Stimulated activated CD8-positive, alpha-beta memory T cell treated with anti-CD3 and anti-CD28 coated beads, Interleukin-15, amount 100 ng/mL, for 24 hours (primary cell): ENCODE results near the gene AMMECR1.
"Not testable (repeated sequence)": the region's sequence is repeated elsewhere in the genome, so short reads cannot be mapped to it uniquely, and the experiment has no call there.

Source experiments
- DNase-seq: peaks from one replicate; pipeline ENCODE4 v3.0.0-alpha.2; 2020; ENCODE audit warnings: low read depth

The AMMECR1 gene

DNA sequence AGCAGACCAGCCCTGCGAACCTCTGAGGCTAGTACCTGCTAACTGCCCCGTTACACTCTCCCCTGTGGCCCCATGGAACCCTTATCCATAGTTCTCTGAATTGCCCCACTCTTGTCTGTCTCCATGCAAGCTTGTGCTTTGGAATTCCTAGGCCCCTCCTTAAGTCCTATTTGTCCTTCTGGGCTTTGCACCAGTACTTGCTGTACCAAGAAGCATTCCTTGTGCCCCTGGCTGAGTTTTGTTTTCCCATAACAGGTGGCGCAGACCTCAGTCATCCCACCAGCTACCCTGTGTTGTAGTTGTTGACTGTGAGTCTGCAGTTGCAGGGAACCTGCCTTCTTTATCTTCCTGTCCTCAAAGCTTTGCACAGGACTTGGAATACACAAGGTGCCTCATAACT is 147.9 kb downstream of the AMMECR1 start:
- no peak for DNase-seq

DNA sequence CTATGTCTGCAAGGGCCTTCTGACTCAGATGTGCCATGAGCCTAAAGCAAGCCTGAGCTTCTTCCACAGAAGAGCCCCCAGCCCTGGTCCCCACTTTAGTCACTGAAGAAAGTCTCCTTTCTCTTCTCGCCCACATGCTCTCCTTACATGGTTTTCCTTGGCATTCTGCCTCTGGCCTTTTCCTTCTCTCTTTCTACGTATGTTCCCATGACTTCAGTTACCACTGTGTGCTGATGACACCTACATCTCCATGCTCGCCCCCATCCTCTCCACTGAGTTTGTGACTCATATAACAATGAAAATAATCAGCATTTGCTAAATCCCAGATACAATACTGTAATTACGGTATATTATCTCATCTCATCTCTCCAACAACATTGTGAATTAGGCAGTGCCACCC is 149.3 kb downstream of the AMMECR1 start:
- no peak for DNase-seq

DNA sequence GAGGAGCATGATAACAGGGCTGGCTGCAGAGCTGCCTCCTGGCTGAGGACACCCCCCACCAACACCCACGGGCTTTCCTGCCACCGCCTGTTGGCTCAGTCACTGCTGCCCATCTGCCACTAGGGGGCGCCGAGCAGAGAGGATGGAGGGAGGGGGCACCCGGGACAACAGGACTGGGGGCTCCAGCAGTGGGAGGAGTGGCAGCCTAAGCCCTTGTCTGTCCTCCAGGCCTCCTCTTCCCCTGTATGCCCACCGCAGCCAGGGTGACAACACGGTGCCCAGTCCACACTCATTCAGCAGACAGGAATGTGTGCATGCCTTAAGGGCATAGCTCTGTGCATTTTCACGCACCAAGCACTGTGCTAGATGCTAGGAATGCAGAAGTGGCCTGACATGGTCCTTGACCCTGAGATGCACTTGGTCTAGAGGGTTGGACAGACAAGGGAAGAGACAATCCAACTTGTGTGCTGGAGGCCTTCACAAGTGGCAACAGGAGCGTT is 149.9 kb downstream of the AMMECR1 start:
- DNase-seq = no peak

DNA sequence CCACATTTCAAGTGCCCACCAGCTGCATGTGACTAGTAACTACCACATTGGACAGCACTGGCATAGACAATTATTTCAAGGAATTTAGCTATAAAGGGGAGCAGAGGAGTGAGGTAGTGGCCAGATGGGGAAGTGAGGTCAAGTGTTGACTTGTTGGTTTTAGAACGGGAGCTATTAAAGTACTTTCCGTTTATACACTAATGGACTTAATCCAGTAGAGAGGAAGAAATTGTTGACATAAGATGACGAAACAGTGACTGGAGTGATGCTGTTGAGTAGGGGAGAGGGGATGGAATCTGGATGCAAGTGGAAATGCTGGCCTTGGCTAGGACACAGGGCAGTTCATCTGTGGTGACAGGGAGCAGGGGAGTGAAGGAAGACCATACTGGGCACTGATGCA is 154.4 kb downstream of the AMMECR1 start:
- DNase-seq = no peak

DNA sequence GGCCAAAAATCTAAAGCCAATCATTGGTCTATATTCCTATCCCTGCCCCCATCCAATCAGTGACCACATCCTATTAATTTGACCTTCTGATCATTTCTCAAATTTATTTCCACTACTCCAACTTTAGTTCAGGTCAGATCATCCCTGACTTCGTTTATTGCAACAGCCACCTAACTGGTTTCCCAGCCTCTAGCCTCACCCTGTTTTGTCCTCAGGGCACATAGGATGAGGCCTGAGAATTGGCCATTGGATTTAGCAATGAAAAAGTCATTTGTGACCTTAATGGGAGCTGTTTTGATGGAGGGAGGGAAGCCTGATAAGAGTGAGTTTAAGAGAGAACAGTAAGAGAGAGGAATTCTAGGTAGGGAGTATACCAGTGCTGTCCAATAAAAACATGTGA is 155.0 kb downstream of the AMMECR1 start:
- no peak for DNase-seq

DNA sequence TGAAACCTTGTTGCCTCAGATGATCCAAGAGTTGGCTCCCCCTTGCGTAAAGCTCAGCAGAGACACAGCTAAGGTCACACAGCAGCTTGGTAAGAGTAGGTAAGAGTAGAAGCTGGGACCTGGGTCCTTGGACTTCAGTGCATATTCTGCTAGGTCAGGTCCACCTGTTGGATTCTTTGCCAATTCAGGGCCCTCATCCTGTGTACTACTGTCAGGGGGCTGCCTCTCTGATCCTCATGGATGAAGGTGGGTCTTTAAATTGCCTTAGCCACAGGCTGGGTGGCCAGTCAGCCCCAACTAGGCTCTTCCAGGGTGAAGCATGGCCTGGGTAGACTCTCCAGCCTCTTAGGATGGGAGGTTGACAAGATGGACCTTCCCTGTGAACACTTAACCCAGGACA is 155.8 kb downstream of the AMMECR1 start:
- no peak for DNase-seq

DNA sequence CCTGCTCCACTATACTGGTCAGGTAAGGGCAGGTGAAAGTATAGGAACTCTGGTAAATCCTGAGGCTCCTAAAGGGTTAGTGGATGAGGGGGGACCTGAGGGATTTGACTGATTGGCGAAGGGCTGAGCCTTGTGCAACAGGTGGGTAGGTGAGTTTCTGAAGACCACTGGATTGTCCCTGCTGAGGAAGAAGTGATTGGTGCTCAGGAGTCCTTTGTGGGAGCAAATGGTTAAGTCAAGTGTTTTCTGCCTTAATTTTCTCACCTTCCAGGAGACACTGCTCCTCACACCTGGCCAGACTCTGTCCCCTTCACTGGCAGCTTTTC is 156.6 kb downstream of the AMMECR1 start:
- DNase-seq = no peak

DNA sequence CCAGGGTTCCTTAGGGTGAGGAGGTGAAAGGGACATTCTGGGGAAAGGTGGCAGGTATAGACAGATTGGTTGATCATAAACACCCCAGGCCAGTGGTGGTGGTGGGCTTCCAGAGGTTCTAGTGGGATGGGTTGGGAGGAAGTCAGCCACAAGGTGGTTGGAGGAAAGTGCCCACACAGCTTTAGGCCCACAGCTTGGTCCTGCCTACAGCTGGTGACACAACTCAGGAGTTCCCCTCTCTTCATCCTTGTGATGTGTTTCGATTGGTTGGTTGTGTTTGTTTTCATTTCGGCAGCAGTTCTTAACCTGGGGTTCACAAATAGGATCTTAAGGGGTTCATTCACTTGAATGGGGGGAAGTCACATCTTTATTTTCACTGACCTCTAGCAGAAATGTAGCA is 158.0 kb downstream of the AMMECR1 start:
- no peak for DNase-seq

DNA sequence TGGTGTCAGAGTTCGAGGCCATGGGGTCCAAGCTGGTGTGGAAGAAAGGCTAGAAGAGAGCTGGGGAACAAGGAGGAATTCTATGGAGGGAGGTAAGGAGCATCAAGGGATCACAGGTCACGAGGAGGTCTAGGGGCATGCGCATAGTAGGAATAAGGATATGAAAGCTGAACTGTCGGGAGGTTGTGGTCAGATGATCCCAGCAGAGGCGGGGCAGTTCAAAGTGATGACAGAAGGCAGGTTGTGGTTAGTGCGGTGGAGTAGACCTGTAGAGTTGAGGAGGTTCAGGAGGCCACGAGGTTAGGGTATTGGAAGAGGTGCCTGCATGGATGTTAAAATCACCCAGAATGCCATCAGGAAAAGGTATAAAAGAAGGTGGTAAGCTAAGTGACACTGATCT is 158.7 kb downstream of the AMMECR1 start:
- no peak for DNase-seq

DNA sequence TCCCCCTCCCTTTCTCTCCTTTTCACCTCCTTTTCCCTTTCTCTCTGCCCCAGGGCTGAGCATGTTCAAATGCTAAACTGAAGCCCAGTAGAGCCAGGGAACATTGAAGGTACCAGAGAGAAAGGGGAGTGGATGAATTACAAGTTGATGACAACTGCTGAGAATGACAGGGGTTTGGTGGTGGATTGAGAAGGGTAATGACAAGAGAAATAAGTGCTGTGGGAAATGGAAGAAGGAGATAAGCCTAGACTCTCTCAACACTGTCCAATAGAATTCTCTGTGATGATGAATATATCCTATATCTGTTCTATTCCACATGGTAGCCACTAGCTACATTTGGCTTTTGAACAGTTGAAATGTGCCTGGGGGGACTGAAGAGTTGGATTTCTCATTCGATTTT is 160.4 kb downstream of the AMMECR1 start:
- no peak for DNase-seq

DNA sequence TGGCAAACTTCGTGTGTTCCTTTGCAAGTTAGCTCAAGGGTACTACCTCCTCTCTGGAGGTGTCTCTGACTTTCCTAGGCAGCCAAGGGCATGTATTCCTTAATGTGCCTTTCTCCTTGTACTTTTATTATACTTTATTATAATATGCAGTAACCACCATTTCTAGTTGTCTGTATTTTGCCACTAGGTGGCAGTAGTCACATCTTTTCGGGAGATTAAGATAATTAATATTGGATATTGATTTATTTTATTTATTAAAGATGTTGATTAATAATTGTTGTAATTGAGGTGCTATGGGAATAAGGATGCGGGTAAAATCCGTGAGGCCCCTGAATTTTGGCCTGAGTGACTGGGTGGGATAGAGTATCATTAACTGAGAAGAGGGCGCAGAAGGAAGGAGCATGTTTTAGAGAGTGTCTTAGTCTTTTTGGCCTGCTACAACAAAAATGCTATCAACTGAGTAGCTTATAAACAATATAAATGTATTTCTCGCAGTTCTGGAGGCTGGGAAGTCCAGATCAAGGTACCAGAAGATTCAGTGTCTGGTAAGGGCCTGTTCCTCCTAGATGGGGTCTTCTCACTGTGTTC is 161.6 kb downstream of the AMMECR1 start:
- no peak for DNase-seq

DNA sequence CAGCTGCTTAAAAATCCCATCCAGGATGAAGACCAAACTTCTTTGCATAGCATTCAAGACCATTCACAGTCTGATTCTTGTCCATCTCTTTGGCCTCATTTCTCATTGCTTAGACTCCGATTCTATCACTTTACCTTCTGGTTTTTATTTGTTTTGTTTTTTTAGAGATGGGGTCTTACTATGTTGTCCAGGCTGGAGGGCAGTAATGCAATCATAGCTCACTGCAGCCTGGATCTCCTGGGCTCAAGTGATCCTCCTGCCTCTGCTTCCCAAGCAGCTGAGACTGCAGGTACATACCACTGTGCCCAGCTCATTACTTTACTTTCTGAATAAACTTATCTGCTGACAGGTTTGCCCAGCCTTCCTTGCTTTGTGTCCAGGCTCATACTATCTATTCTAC is 162.1 kb downstream of the AMMECR1 start:
- DNase-seq = no peak

DNA sequence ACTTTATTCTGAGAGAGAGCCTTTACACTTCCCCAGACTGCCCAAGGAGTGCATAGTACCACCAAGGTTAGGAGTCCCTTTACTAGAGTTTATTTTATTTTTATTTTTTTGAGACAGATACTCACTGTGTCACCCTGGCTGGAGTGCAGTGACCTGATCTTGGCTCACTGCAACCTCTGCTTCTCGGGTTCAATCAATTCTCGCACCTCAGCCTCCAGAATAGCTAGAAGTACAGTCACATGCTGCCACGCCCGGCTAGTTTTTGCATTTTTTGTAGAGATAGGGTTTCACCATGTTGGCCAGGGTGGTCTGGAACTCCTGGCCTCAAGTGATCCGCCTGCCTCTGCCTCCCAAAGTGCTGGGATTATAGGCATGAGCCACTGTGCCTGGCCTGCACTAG is 163.6 kb downstream of the AMMECR1 start:
- not testable (repeated sequence) for DNase-seq

DNA sequence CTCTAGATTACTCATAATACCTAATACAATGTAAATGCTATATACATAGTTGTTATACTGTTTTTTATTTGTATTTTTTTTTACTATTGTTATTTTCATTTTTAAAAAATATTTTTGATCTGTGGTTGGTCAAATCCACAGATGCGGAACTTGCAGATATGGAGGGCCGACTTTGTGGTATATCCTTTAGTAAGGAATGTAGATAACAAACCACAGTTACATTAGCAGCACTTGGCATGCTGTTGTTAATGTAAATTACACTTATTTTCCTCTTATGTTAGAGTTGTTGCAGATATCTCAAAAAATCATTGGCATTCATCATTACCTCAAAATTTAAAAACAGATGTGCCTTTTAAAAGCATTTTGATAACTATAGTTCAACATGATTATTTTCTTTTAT is 164.0 kb downstream of the AMMECR1 start:
- no peak for DNase-seq

DNA sequence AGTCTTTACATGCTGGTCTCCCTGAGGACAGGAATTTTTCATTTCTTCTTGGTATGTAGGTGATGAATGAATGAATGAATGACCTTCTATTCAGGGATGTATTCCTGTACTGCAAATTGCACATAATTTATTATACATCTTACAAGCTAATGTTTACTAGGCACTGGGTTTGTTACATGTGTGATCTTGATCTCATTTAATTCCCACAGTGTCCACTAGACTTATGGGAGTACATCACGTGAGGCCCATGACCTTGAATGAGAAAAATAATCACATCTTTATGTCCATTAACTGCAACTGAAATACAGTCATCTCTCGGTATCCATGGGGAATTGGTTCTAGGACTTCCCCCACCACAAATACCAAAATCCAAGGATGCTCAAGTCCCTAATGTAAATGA is 164.6 kb downstream of the AMMECR1 start:
- no peak for DNase-seq

DNA sequence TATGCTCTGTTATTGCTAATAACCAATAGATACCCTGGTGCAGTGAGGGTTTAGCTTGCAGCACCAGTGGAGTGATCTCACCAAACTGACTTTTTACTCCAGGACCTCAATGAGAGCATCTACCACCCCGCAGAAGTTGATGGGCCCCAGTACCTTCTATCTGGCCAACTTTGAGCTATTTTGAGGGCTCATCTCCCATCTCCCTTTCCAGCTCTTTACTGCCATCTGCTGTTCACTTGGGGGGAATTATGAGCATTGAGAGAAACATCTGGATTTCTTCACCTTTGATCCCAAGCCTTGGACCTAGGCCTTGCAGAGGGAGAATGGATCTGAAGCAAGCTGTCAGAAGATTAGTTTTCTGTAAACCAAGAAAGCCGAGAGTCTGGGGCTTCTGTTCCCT is 171.4 kb downstream of the AMMECR1 start:
- no peak for DNase-seq

DNA sequence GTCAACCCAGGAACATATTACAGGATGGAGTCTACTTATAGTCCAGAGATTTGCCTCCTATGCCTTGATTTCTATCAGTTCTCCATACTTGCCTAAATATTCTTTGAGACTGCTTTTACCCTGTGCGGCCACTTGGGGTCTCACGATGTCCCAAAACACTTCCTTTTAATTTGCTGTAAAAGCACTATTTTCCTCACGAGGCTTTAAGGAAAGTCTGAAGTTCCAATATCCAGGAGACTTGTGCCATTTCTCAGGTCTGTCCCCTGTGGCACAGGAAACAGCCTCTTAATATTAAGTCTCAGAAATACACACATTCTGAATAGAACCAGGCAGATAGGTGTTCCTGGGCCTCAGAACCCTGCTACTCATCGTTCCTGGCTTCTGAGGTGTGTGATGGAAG is 172.0 kb downstream of the AMMECR1 start:
- no peak for DNase-seq

DNA sequence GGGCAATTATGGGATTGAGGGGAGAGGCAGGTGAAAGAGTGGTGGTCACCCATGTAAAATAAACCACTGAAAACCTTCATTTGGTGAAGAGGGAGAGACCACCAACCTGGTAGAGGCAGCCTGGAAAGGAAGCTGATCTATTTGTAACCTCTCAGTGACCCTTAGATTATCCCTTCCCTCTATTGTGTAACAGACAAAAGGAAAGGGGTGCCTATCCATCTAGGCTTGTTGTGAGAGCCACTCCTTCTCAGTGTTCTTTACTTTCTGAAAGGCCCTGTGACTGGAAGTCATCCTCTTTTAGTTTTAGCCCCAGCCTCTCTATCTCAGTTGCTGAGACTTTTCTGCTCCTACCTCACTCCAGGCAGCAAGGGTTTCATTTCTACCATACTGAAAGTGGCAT is 172.6 kb downstream of the AMMECR1 start:
- DNase-seq = no peak
